Measurements from ENCODE around the gene FBXW11.
"Not testable (repeated sequence)": the region's sequence is repeated elsewhere in the genome, so short reads cannot be mapped to it uniquely, and the experiment has no call there.

The FBXW11 gene

DNA sequence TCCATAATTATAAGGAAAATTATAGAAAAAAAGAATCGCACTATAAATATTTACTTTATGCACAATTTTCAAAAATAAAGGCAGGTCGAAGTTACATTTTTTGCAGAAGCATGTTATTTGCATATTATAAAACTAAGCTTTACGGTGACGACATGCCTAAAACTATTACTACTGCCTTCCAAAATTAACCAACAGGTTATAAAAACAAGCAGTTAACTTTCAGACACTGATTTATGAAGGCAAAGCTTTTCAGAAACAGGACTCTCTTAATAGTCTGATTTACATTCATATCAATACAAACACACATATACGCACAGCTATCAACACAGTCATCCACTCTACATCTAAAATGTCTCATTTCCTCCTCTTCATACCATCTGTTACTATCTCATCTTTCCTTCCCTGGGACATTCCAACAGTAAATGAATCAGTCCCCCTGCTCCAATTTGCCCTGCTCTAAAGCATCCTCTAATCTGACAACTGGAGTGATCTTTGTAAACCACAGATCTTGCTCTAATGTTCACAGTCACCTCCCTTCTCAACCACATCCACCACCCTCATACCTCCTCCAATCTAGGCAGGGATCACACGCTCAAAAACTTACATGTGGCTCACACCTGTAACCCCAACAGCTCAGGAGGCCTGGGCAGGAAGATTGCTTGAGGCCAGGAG is 21.6 kb downstream of the FBXW11 start:
- peak; percentile 23 for DNase-seq (ENCODE audit: low read depth)

DNA sequence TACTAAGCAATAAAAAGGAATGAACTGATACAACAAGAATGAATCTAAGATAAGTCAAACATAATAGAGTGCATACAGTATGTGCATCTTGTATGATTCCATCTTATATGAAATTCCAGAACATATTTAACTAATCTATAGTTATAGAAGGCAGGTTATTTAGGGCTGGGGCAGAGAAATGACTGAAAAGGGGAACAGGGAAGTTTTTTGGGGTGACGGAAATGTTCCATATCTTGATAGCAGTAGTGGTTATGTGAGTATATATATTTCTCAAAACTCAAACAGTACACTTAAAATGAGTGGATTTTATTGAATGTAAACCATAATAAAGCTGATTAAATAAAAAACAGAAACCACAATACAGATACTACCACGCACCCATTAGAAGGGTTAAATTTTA is 24.6 kb downstream of the FBXW11 start:
- DNase-seq (ENCODE audit: low read depth): no peak

DNA sequence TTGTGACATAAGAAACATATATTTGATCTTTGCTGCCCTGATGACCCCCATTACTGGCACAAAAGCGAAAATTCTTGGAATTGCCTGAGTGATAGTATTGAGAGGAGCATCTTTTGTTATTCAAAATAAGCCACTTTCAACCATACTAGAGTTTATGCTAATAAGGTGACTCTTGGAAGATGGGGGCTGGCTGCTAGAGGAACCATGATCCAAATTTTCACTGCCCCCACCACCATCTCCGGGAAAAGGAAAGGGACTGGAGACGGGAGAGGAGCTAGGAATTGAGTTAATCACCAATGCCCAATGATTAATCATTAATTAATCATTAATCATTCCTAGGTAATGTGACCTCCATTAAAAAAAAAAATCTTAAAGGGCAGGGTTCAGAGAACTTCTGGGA is 25.6 kb downstream of the FBXW11 start:
- DNase-seq (ENCODE audit: low read depth): no peak

DNA sequence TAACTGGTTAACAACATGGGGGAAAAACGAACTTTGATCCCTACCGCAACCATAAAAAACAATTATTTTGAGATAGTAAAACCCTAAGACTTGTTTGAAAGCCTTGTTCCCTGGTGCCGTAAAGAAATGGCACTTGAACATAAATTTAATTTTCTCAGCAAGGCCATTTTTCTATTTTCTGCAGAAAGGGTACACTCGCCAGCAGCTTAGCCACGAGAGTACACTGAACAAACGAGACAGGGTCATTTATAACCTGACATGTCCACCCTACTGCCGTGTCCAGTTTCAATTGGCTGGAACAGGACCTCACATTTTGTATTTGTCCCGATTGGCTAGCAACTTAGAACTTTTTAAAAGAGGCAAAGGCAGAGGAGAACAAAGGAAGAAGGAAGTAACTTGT is 26.8 kb downstream of the FBXW11 start:
- no peak for DNase-seq (ENCODE audit: low read depth)

DNA sequence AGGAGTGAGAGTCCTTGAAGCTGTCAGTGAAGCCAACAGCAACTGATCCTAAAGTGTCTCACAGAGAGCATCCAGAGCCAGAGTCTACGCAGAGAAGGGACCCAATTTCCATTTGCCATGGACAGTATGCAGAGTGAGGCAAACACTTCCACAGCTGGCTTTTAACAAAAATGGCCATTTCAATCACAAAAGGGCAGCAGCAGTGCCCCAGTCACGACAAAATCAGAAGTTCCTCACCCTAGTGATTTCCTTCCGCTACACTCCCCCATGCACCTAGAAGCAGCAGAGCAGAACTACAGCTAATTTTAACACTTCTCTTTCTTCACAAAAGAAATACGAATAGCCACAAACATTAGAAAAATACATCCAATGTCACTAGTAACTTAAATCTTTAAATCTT is 27.9 kb downstream of the FBXW11 start:
- DNase-seq (ENCODE audit: low read depth): no peak

DNA sequence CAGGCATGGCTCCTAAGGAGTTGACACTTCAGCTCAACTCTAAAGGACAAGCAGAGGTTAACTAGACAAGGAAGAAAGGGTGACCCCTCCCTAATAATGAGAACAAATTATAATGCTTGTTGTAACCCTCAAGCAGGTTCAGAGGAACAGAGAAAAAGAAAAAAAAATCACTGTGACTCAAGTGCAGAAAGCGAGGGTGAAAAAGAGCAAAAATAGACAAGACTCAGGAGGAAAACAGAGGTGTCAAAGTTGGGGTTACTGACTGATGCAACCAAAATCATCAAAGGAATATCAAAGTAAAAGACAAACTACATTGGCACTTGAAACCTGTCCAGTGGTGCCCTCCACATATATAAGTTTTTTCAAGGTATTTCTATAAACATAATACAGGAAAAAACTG is 28.4 kb downstream of the FBXW11 start:
- DNase-seq (ENCODE audit: low read depth): no peak

DNA sequence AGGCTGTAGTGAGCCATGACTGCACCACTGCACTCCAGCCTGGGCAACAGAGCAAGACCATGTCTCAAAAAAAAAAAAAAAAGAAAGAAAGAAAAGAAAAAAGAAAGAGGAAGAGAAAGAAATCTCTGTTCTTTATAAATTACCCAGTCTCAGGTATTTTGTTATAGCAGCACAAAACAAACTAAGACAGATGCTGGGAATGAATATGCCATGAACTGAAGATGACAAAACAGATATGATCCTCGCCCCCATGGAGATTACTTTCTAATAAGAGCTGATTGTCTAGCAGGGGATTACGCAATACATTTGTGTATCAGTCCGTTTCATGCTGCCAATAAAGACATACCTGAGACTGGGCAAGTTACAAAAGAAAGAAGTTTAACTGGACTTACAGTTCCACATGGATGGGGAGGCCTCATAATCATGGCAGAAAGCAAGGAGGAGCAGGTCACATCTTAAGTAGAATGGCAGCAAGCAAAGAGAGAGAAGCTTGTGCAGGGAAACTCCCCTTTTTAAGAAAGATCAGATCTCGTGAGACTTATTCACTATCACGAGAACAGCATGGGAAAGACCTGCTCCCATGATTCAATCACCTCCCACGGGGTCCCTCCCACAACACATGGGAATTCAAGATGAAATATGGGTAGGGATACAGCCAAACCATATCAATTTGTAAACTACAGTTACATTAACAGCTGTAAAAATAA is 29.0 kb downstream of the FBXW11 start:
- not testable (repeated sequence) for DNase-seq (ENCODE audit: low read depth)

DNA sequence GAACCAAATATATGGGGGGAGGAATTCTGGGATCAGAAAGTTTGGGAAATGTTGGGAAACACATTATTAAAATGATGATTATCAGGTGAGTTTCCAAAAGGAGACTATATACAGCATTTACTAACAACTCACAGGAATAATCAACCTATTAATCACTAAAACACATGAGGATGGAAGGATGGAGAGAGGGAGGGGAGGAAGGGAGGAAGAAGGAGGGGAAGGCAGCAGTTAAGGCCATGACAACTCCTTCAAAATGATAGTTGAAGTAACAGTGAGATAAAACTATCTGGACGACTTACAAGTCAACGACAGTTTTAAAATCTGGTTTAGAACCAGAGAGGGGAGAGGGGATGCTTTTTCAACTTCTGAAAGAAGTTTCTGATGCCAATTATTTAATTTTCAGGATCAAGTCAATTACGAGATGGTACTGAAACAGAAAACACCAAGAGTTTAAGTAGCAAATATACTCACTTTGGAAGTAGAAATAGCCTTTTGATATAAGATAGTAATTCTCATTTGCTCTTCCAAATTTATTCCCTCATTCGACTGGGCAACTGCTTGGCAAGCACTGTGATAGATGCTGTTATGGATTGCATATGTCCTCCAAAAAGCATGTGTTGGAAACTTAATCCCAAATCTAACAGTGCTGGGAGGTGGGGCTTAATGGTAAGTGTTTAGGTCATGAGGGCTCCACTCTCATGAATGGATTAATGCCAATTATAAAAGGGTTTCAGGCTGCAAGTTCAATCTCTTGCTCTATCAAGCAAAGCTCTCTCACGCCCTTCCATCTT is 30.4 kb downstream of the FBXW11 start:
- no peak for DNase-seq (ENCODE audit: low read depth)

DNA sequence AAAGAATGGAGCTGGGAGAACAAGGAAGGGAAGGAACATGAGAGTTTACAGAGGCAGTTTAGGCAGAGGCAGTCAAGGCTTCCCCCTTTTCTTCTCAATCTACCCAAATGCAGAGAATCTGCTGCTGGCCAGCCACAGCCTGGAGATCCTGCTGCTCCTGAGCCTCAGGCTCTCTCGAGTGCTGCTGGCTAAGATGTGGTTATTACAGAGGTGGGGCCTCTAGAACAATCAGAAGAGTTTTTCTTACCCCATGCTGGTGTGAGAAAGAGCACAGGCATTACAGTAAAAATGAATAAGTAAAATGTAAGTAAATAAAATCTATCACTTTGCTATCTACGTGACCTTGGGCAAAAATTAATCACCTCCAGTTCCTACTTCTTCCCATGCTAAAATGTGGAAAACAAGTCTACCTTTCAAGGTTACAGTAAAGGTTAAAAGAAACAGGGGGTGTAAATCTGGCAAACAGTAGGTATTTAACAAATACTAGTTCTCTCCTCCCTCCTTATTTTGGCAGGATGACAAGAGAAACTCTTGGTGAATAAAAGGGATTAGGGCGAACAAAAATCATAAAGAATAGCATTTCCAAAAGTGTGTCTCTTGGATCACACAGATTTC is 31.1 kb downstream of the FBXW11 start:
- DNase-seq (ENCODE audit: low read depth): no peak

DNA sequence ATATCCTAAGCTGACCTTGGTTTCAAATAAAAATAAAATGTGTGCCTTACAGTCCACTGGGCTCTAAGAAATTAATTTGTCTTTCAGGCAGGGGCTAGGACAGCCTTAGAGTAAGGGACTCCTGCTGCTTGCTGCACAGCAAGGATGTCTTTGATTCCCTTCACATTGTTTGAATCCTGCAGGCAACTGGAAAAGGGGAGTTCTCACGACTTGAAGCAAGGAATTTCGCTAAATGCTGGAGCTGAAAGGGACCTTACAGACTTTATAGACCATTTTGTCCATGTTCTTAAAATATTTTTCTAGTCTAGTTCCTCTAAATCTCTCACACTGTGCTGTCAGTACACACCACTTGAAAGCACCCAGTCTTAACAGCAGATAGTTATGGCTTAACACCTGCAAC is 35.6 kb downstream of the FBXW11 start:
- no peak for DNase-seq (ENCODE audit: low read depth)

DNA sequence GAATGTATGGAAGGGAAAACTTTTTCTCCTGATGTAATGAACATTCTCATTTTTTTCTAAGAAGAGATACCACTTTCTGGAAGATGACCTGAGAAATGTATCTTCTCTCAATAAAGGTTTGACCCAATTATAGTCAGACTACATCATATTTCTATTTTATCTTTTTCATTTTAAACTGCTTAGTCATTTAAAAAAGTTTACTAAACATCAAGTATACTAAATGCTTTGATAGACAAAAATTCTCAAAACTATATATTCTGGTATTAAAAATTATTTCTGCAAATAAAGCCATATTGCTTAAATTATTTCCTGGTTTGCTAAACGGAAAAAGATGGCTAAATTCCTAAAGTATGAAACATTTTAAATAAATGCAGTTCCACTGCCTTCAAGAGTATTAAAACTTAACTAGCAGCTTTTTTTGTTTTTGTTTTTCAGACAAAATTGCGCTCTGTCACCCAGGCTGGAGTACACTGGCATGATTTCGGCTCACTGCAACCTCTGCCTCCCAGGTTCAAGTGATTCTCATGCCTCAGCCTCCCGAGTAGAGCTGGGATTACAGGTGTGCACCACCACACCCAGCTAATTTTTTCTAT is 37.1 kb downstream of the FBXW11 start:
- DNase-seq (ENCODE audit: low read depth): no peak

DNA sequence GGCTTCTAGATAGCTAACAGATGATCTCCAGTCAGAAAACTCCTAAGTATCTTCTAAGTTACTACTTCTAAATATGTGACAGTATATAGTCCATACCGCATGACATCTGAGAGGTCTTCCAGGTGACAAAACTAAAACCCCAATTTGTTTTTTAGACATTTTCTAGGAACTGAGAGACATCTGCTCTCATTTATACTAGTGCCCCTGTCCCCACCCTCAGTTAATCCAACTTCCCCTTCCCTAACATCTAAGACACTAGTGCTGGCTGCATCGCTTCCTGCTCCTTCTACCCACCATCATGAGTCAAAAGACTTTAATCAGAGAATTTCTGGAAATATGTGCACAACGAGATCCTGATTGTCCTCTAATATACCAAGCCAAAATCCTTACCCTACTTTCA is 37.9 kb downstream of the FBXW11 start:
- DNase-seq (ENCODE audit: low read depth): no peak

DNA sequence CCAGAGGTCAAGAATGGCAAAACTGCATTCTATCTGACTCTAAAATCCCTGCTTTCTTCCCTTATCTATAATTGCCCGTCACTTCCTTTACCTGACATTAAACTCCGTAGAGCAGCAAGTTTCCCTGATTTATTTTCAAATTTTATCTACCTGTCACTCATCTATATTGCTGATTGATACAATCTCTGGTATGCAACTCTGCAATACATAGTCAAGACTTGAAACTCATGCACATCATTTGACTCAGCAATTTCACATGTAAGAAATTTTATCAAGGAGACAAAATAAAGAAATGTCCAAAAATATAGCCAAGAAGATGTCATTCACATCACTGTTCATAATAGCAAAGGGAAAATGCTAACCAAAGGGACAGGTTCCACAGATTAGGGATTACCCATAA is 39.5 kb downstream of the FBXW11 start:
- DNase-seq (ENCODE audit: low read depth): no peak

DNA sequence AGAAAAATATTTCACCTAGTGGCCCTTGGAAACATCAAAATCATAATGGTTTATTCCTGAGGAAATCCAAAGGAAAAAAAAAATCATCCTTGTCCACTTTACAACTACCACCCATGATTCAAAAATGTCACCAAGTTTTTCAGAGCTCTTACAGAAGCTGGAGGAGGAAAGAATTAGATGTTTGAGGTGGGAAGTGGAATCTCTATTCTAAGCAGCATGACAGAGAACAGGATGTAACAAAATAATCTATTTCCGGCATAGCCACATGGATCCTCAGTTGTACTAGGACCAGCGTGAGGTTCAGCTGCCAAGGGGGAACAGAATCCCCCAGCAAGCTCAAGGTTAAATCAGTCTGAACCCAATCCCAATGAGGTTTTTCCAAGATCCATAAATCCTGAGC is 40.2 kb downstream of the FBXW11 start:
- no peak for DNase-seq (ENCODE audit: low read depth)

DNA sequence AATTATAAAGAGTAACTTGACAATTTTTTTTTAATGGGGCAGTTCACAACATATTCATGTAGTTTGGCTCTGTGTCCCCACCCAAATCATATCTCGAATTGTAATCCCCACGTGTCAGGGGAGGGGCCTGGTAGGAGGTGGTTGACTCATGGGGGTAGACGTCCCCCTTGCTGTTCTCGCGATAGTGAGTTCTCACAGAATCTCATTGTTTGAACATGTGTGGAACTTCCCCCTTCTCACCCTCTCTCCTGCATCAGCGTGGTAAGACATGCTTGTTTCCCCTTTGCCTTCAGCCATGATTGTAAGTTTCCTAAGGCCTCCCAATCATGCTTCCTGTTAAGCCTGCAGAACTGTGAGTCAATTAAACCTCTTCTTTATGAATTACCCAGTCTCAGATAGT is 40.7 kb downstream of the FBXW11 start:
- DNase-seq (ENCODE audit: low read depth): peak; percentile 37

DNA sequence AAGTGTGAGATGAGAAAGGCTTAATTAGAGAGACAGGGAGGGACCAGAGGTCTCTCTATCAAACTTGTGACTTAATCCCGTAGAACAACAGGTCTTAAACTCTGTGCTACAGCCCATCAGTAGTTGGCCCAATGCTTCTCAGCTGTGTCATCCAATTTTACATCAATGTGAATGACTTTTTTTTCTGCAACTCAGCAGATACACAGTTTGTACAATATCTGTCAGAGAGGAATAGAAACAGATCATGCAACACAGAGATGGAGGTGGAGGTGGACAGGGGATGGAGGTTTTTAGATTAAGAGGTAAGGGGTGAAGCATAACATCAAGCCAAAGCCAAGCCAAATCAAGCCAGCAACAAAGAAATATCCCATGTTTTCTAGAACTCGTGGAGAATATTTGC is 43.0 kb downstream of the FBXW11 start:
- DNase-seq (ENCODE audit: low read depth): no peak

DNA sequence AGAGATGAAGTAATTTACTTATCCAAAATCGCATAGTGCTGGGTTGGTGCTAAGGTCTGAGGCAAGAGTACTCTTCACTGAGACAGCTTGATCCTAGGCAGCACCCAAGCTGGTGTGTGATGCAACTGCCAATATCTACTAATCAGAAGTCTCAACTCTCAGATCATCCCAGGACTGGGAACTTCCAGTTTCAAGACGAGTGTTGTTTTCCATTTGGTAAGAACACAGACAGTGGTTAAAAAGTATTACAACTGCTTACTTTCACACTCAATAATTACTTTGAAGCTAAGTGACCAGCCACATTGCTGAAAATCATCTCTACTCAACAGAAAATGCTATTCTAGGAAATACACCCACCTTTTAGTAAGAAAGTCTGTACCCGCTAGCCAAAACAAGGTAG is 45.3 kb downstream of the FBXW11 start:
- peak; percentile 35 for DNase-seq (ENCODE audit: low read depth)

DNA sequence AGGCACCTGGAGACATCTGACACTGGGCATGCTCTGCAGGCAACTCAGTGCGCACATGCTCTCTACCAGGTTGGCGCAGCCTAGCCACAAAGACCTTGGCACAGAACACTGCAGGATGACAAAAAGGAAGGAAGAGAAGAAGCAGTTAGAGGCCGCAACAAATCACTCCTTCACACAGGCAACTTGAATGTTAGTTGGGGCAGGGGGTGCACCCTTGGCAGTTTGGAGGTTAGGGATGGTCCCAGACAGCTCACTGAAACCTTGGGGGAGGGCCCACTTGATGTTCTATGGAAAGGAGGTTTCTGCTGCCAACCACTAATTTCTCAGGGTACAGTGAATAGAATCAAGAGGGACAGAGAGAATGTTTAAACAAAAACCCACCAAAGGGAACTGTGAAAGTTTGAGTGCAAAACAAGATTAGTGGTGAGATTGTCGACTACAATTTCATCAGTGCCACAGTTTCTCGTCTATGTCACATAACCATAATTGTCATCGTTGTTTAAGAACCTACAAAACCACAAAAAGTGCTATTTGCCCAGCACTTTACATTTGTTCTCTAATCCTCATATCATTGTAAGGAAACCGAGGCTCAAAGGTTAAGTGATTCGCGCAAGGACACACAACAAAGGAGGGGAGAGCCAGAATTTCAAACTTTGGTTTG is 48.7 kb downstream of the FBXW11 start:
- DNase-seq (ENCODE audit: low read depth): peak; percentile 60

DNA sequence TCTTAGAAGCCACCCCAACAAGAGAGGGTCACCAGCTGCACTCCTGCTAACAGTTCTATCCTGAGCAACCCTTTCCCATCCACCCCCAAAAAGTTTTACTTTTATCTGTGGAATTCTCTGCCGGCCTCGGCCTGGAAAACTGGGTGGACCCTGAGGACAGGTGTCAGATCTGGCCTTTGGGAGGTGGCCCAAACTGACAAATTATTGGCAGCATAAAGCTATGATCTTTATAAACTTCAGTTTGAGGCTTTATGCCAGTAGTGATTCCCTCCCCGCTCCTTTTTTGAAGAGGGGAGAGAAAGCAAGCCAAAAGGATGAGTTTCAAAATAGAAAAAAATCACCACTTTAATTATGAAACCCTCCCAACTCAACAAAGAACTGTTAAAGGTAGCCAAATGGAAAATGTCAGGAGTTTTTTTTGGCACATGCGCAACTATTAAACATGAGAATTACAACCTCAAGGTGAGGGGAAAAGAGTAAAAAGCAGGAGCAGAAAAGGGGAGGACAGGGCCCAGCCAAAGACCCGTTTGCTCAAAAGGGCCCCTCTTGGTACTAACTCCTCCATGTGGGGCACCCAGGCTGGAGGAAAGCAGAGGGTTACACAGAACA is 49.4 kb downstream of the FBXW11 start:
- DNase-seq (ENCODE audit: low read depth): no peak

DNA sequence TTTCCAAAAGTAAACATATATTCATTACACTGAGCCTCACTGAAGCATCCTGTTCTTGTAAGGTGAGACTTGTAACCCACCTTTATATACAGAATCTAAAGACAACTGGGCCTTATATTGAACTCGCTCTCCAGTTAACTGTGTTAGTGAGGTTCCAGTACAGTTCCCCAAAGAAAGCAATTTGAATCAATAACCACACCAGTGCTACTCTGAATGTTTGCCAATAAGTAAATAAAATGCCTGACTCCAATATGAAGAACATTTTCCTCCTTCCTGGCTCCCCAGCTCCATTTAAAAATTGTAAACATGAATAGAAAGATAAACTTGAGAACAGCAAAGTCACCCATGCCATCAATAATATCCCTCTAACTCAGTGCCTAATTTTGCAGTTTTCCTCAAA is 50.1 kb downstream of the FBXW11 start:
- DNase-seq (ENCODE audit: low read depth): no peak

DNA sequence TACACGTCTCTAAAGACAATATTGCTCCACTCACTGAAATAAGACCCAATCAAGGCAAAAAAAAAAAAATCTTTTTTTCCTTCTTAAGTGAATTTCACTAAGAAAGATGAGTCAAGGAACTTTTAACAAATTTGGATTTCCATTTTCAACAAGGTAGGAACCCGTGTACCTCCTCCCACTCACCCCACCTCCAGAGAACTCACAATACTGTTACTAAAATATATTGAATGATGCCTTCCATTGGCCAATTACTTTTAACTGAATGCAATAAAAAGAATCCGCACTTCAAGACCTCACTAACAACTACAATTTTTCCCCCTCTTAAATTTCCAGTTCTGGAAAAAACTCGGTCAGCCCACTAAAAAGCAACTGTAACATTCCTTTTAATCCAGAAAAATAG is 50.7 kb downstream of the FBXW11 start:
- no peak for DNase-seq (ENCODE audit: low read depth)
